Dedifferentiated amniotic fluid mesenchymal stem cell (primary cell): ENCODE data around the gene FAM120AOS.
"Not testable (repeated sequence)": the region's sequence is repeated elsewhere in the genome, so short reads cannot be mapped to it uniquely, and the experiment has no call there.

Experiments
- DNase-seq: peaks from one replicate; pipeline ENCODE4 v3.0.0-alpha.2; 2016; ENCODE audit errors: extremely low spot score

The FAM120AOS gene

DNA sequence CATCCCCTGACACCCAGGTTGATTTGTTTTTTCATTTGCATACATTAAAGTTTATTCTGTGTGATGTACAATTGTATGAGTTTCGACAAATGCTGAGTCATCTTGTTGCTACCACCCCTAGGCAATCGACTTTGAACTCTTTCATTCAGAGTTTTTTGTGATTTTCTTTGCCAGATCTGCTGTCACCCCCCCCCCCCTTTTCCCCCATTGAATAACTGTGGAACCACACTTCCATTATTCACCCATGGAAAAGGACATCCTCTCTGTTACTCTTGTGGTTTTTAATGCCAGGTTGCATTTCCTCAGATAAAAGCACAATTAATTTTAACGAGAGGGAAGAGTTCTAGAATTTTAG lies 13.7 kb upstream of the FAM120AOS start:
- DNase-seq: no peak

DNA sequence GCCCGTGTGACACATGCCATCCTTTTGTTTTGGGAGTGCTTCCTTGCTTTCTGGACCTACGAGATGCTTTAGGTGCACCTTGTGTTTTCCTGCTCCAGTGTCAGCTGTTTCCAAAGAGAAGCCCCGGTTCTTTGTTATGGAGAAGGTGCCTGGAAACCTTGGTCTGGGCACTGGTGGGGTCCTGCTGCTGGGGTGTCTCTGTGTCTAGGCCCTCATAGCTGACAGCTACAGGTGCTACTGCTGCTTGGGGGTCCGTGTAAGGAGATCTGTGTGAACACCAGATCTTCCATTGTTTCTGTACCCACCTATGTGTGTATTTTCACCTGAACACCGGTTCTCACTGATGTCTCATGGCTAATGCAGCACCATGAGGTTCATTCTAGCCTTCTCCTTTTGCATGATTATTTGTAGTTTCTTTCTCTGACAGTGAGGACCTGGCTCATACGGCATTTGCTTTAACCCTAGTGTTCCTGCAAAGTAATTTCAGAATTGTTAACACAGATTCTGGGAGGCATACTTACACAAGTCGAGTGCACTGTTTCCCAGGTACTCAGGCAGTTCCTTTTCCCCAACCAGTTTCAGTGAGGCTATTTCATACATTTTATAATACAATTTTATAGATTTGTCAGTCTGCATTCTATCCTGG lies 13.2 kb upstream of the FAM120AOS start:
- no peak for DNase-seq

DNA sequence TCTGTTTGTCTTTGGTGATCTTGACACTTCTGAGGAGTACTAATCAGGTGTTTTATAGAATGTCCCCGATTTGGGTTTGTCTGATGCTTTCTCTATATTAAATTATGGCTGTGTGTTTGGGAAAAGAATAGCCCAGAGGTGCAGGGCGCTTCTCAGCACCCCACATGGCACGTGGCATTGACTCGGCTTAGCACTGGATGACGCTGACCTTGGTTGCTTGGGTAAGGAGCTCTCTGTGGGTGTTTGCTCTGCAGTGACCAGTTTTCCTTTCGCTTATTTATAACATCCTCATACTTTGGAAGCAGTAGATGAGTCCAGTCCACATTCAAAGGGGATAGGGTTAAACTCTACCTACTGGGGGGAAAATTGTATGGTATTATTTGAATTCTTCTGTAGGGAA lies 12.5 kb upstream of the FAM120AOS start:
- no peak for DNase-seq

DNA sequence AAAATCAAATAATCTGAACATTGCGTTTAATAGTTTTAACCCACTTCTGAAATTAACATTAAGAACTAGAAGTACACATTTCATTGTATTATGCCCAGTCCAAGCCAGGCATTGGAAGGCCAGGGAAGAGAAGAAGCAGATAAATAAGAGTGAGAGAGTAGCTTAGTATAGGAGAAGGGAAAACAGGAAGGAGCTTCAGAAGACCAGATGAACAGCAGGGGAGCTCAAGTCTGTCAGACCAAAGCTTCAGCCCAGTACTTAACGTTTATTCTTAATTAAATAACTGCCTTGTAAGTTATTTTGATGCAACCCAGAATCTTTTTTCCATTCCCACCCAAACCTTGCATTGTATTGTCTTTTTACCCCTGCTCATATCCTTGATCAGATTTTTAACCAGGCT lies 11.5 kb upstream of the FAM120AOS start:
- no peak for DNase-seq

DNA sequence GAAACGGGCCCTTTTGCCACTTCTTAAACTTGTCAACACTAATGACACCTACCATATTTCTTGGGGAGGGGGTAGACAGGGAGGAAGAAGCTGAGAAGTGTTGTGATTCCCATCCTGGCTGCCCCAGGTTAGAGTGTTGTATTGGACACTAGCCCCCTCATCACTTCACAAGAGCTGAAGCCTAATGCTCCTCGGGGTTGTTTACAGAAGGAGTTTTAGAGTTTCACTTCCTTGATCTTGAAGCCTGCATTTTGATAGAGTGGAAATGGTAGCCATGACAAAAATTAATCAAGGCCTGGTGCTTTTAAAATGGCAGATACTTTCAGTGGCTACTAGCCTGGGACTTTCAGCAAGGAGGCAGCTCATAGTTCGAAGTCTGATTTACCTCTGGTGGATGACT lies 11.0 kb upstream of the FAM120AOS start:
- DNase-seq: no peak

DNA sequence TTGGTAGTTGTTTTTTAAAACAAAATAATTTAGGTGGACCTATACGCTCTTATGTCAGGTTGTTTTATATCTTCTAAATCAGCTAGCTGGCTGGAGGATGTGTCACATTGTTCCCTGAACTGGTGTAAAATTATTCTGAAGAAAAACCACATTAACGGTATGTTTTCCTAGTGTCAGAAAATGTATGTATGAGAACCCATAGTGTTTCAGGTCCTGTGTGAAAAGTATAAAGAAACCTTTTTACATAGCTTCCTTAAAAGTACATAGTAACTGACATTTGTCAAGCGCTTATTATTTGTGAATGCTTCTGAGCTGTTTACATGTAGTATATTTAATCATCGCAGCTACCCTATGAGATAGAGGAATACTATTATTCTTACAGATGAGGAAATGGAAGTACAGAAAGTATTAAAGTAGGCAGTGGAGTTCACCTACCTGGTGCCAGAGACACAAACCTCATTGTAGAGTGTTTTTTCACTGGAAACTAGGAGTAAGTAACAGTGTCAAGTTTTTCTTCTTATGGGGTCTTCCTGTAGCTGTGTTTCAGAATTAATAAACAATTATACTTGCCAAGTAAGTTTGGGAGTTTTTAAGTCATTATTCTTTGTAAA lies 10.4 kb upstream of the FAM120AOS start:
- no peak for DNase-seq

DNA sequence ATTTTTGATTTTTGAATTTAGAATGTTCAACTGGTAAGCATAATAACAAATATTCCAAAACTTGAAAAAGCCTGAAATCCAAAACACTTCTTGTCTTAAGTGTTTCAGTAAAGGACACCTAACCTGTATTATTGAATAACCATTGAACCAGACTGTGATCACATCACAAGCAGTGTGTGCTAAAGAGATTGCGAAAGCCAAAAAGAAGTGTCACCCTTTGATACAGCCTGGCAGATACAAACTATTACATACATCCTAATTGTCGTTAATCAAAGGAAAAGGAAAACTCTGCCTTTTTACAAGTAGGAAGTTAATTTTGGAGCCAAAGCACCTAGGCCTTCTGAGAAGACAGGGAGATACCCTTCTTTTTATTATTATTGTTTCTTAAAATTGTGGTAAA lies 8.4 kb upstream of the FAM120AOS start:
- DNase-seq: no peak

DNA sequence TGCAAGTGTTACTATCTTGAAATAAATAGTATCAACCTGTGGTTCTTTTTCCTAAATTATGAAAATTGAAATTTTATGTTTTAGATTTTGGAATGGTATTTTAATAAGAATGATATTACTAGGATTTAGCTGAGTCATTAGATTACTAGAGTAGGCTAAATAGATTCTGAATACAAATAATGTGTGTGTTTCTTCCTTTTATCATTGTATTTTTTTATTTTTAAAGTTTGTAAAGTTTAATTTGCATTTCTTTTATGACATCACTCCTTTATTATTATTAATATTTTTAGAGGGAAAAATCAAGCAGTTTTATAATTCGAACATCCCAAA lies 8.0 kb upstream of the FAM120AOS start:
- DNase-seq: no peak

DNA sequence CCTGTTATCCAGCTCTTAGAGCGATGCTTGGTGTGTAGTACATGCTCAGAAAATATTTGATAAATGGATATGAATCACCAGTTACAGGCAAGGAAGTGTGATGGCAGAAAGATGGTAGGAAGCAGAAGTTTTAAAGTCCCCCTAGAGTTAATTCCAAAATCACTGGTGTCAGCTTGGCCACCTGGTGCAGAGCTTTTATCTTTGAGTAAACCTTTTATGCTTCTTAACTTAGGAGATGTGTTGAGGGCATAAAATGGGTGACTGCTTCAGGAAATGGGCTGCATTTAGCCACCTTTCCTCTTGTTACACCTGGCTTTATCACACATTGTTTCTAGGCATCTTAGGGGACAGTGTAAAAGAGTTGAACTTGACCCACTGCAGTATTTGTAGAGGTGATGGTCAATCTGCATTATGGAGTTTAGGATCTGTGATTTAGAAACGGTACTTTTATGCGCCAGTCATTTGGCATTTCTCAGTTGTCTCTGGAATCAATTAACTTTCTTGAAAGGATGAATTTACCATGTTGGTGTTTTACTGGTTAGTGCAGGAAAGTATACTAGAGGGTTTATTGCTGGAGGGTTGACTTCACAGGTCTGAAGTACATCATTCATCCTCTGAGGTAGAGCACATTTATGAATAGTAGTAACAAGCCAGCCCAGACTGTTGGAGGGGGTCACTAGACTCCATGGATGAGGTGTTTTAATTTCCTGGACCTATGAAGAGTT lies 7.5 kb upstream of the FAM120AOS start:
- no peak for DNase-seq

DNA sequence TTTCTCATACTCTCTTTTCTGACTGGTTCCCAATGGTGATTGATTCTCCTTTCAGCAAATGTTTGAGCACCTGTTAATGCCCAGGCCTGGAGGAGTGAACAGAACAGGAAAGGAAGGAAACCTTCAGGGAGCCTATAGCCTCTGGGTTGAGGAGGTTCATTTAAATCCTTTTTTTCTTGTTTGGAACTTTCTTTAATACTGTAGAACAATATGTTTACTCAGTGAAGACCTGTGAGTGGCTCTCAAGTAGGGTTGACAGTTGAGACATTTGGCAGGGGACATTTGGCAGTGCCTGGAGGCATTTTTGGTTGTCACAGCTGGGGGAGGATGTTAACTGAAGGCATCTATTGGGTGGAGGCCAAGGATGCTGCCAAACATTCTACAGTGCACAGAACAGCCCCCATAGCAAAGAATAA lies 6.1 kb upstream of the FAM120AOS start:
- no peak for DNase-seq

DNA sequence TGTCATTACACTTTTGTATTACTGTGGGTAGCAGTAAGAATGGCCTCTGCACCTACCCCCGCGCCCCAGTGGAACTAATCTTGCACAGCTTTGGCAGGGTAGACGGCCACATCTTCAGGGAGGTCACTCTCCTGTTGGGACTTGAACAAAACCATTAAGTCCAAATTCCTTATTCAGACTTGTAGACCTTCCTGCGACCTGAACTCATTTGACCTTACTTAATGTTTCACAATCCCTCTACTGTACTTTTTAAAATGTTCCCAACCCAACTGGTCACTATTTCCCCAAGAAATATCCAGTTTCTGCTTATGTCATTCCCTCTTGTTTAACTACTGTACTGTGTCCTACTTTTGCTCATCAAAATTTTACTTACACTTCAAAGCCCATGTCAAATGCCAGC lies 5.3 kb upstream of the FAM120AOS start:
- no peak for DNase-seq

DNA sequence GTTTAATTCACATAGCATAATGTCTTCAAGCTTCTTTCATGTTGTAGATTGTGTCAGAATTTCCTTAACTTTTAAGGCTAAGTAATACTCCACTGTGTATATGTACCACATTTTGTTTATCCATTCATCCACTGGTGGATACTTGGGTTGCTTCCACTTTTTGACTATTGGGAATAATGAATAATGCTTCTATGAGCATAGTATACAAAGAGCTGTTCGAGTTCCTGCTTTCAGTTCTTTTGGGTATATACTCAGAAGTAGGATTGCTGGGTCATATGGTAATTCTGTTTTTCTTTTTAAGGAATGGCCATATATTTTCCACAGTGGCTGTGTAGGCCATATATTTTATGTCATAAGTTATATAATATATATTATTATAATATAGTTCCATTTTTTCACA lies 3.6 kb upstream of the FAM120AOS start:
- no peak for DNase-seq

DNA sequence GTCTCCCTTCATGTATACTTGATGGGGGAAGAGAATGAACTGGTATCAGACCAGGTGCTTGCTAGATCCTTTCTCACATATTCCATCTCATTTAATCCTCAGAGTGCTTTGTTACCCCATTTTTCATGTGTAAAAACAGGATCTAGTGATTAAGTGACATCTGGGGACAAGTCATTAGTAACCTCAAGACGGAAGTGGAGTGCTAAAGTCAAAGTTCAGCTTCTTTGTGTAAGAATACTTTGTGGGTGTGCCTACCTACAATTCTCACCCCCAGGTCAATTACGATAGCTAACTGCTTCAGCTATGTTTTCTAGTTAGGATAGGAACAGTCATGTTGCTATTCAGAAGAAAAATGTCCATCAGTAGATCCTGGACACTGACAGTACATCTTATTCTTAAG lies 3.1 kb upstream of the FAM120AOS start:
- DNase-seq: no peak

DNA sequence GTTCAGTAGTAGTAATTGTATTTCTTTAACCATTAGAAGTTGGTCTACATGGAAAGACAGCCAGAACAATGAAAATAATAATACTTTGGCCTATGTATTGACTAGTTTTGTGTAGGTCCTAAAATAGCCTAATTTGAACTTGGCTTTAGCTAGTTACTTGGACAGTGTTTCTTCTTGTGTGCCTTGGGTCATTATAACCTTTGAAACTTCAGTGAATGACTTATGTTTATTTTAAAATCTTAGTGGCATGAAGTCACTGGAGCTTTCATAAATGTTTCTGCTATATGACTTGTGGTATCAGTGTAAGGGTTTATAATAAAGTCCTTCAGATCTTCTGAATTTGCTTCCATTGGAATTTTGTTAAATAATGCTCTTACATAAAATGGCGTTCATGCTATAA lies 2.6 kb upstream of the FAM120AOS start:
- DNase-seq: no peak

DNA sequence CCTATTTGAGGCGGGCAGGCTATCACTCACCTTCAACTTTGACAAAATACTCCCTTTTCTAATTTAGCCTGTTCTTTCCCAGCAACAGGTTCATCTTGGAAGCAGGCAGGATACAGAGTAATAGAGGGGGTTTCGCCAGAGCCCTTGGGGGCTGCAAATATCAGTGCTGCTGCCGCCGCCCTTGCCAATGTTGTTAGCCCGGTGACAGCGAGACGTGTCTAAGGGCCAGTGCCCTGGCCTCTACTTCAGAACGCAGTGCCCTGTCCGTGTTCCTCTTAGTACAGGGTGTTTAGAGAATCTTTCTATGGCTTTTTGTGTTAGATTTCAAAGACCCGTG lies 703 bp downstream of the FAM120AOS start:
- no peak for DNase-seq

DNA sequence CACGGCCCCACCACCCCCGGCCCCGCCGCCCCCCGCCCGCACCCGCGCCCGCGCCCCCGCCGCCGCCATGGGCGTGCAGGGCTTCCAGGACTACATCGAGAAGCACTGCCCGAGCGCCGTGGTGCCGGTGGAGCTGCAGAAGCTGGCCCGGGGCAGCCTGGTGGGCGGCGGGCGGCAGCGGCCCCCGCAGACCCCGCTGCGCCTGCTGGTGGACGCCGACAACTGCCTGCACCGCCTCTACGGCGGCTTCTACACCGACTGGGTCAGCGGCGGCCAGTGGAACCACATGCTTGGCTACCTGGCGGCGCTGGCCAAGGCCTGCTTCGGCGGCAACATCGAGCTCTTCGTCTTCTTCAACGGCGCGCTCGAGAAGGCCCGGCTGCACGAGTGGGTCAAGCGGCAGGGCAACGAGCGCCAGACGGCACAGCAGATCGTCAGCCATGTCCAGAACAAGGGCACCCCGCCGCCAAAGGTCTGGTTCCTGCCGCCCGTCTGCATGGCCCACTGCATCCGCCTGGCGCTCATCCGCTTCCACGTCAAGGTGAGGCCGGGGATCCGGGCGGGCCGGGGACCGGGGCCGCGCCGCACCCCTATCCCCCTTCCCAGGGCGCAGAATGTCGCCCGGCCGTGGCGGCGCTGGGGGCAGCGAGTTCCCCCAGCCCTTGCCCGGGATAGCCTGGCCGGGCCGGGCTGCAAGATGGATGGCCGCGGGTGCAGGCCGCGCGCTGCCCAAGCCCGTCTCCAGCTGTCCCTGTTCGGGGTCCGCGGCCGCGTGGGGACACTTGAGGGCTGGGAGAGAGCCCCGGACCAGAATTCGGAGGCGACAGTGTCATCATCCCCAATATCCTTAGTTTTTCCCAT lies 1.3 kb downstream of the FAM120AOS start:
- no peak for DNase-seq

DNA sequence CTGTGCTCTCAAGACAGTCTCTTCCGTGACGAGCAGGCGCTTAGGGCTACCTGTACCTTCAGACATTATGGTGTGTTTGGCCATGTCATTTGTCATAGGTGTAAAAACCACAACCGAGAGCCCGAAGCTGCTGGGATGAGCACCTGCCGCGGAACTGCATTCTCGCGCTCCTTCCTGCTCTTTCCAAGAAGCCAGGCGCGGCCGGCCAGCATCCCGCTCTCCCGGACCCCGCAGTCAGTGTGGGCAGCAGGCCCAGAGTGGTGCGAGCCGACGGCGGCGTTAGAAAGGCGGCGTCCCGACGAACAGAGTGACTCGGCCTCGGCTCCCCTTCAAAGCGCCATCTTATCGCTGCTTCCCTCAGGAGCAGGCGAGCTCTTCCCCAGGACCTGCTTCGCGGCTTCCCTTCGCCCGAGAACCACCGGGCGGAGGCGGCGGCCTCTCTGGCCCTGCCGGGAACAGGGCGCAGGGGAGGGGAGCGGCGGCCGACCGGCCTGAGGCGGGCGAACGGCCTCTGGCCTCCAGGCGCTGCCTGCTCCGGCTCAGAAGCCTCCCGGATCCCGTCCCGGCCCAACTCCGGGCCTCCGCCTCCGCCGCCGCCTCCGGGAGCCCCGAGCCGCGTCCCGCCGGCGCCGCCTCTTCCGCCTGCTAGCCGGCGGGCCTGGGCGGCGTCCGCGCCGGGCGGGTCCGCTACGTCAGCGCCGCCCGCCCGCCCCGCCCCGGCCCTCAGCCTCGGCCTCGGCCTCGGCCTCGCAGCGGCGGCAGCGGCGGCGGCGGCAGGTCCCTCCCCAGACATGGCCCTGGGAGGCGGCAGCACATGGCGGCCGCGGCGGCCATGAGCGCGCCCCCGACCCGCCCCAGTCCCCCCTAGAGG lies 2.2 kb downstream of the FAM120AOS start, which contains the start of gene FAM120A:
TSS of gene FAM120A (plus strand) at position 741 of the 871 bp plus-strand sequence. CDS start 231 bp downstream, outside the sequence.
- DNase-seq: peak; percentile 71

DNA sequence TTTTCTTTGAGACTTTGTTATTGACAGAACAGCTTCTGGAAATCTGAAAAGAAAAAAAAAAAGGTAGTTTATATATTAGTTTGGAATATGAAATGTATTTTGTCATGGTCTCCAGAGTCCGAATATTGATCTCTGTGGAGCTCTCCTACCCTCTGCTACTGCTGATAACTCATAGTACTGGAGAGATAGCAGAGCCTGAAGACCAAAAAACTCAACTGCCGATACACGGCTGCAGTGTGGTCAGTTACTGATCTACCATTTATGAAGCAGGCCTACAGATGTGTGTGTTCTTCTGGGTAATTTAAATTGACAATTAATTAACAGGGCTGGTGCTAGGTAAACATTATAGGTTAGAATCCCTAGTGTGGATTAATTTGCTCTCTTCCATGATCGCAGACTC lies 5.7 kb downstream of the FAM120AOS start:
- DNase-seq: no peak

DNA sequence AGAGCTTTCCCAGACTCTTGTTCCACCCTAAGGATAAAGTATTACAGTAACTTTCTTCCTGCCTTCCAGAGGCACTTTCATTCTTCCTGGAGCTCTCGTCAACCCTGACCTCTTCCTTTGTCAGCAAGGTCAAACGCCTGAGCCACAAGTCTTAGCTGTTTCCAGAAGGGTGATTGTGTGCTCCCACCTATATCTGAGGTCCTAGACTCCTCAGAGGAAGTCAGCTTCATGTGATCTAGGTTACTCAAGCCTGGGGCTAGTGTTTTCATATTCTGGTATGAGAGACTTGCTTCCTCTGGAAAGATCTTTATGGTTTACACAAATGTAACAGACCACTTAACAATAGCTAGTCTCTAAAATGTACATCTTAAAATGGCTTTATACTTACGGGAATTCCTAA lies 7.3 kb downstream of the FAM120AOS start:
- no peak for DNase-seq

DNA sequence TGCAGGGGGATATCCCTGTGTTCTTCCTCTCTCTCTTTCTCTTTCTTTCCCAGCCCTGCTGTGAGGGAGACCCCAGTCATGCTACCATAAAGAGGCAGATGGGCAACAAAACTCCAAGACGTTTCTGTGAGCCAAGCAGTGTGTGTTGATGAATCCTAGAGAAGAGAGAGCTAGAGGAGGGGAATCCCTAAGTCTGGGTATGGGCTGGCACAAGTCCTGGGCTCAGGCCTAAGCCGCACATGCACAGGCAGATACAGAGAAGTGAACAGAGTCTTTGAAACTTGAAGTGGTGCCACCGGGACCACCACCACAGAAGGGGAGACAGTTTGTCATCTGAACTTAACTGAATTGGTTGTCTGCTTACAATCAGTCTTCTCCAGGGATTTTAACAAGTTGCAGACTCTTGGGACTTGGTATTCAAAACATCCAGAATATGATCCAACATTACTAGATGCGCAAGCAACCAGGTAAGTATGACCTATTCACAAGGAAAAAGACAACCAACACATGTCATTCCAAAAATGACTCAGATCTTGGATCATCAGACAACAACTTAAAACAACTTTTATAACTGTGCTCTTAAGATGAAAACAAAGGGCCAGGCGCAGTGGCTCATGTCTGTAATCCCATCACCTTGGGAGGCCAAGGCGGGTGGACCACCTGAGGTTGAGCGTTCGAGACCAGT lies 12.3 kb downstream of the FAM120AOS start:
- DNase-seq: no peak

DNA sequence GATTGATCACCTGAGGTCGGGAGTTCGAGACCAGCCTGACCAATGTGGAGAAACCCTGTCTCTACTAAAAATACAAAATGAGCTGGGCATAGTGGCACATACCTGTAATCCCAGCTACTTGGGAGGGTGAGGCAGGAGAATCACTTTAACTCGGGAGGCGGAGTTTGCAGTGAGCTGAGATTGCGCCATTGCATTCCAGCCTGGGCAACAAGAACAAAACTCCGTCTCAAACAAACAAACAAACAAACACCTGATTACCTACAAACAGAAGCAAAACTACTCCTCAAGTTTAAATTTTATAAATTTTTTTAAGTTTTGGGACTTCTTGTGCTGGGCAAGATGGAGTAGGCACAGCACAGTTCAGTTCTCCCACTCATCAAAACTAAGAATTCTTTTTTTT lies 14.1 kb downstream of the FAM120AOS start:
- not testable (repeated sequence) for DNase-seq
